GM23338 (cell line): Measurements from ENCODE around the gene SPRY4. TPM values are rescaled to one million over a fixed set of nuclear protein-coding genes. Genes with fewer than 3 reads are reported as not detected.
A peak's percentile ranks its signal among the peaks of the same experiment; 100 is the strongest.

Experiments
- ATAC-seq: fragments of 200-7000 bp; cut with Tn5 transposase; 3 replicates; pipeline ENCODE4 v1.9.1; 2020
- DNase-seq: peaks from one replicate; pipeline ENCODE4 v3.0.0-alpha.2; 2015; ENCODE audit warnings: low spot score
- H2AFZ ChIP-seq: fragments of 200-600 bp; sonication (generic); 2 replicates; pipeline ENCODE4 v1.8.0; 2016; ENCODE audit warnings: antibody characterized with exemption, mild to moderate bottlenecking, moderate library complexity
- H3F3A ChIP-seq: fragments of 200-600 bp; sonication (generic); replicated peaks from 2 replicates; pipeline ENCODE4 v1.8.0; 2017; ENCODE audit warnings: antibody characterized with exemption, mixed run types, low read depth
- H3K27ac ChIP-seq: fragments of 200-600 bp; sonication (generic); 2 replicates; pipeline ENCODE4 v1.6.1; 2016; ENCODE audit warnings: low read depth
- H3K27me3 ChIP-seq: fragments of 200-600 bp; sonication (generic); 2 replicates; pipeline ENCODE4 v1.8.0; 2016; ENCODE audit warnings: mild to moderate bottlenecking, mixed run types, moderate library complexity; ENCODE audit not compliant: insufficient read depth
- H3K36me3 ChIP-seq: fragments of 200-600 bp; sonication (generic); 2 replicates; pipeline ENCODE4 v1.8.0; 2016; ENCODE audit warnings: mild to moderate bottlenecking; ENCODE audit not compliant: insufficient read depth
- H3K4me1 ChIP-seq: fragments of 200-600 bp; sonication (generic); 2 replicates; pipeline ENCODE4 v1.8.0; 2016; ENCODE audit warnings: mild to moderate bottlenecking, moderate library complexity; ENCODE audit not compliant: insufficient read depth
- H3K4me2 ChIP-seq: fragments of 200-600 bp; sonication (generic); 2 replicates; pipeline ENCODE4 v1.7.1; 2017; ENCODE audit warnings: mixed run types
- H3K4me3 ChIP-seq: fragments of 200-600 bp; sonication (generic); 2 replicates; pipeline ENCODE4 v1.6.1; 2016; ENCODE audit warnings: mixed run types
- H3K79me2 ChIP-seq: fragments of 200-600 bp; sonication (generic); replicated peaks from 2 replicates; pipeline ENCODE4 v1.8.0; 2017; ENCODE audit warnings: mild to moderate bottlenecking; ENCODE audit not compliant: insufficient read depth
- H3K9me2 ChIP-seq: fragments of 200-600 bp; sonication (generic); 2 replicates; pipeline ENCODE4 v1.8.0; 2017; ENCODE audit not compliant: insufficient read depth
- H4K20me1 ChIP-seq: fragments of 200-600 bp; sonication (generic); replicated peaks from 2 replicates; pipeline ENCODE4 v1.8.0; 2017; ENCODE audit warnings: mild to moderate bottlenecking; ENCODE audit not compliant: insufficient read depth
- H3K27ac Mint-ChIP-seq: 2 replicates; pipeline ENCODE4 v1.8.0; 2020; ENCODE audit warnings: inconsistent platforms, mild to moderate bottlenecking, moderate library complexity, mixed read lengths
- H3K27me3 Mint-ChIP-seq: 3 replicates; pipeline ENCODE4 v1.8.0; 2022; ENCODE audit warnings: low read depth, mild to moderate bottlenecking, moderate library complexity, mixed read lengths, inconsistent platforms; ENCODE audit not compliant: insufficient read depth, poor library complexity
- H3K36me3 Mint-ChIP-seq: 3 replicates; pipeline ENCODE4 v1.8.0; 2021; ENCODE audit warnings: low read depth, mild to moderate bottlenecking, inconsistent platforms, moderate library complexity, mixed read lengths
- H3K4me1 Mint-ChIP-seq: 3 replicates; pipeline ENCODE4 v1.8.0; 2020; ENCODE audit warnings: mild to moderate bottlenecking, inconsistent platforms, mixed read lengths
- H3K4me3 Mint-ChIP-seq: 3 replicates; pipeline ENCODE4 v1.8.0; 2021; ENCODE audit warnings: moderate library complexity, mild to moderate bottlenecking, inconsistent platforms, mixed read lengths
- H3K9me3 Mint-ChIP-seq: 3 replicates; pipeline ENCODE4 v1.8.0; 2020; ENCODE audit warnings: moderate library complexity, mild to moderate bottlenecking, inconsistent platforms, mixed read lengths
- CREB1 ChIP-seq: fragments of 250-450 bp; sonication (Bioruptor Pico); IDR thresholded peaks from 2 replicates; pipeline ENCODE4 v1.5.0; 2020; ENCODE audit warnings: low read depth, mild to moderate bottlenecking, moderate library complexity
- EZH2 ChIP-seq: fragments of 200-600 bp; sonication (generic); IDR thresholded peaks from one replicate; pipeline ENCODE4 v1.8.0; 2017; ENCODE audit warnings: antibody characterized with exemption, mild to moderate bottlenecking, low read depth; ENCODE audit not compliant: unreplicated experiment
- EZH2phosphoT487 ChIP-seq: fragments of 200-600 bp; sonication (generic); IDR thresholded peaks from one replicate; pipeline ENCODE4 v1.8.1; 2018; ENCODE audit warnings: antibody characterized with exemption; ENCODE audit not compliant: unreplicated experiment
- JUNB ChIP-seq: IDR thresholded peaks from one replicate; pipeline ENCODE4 v1.6.1; 2016; ENCODE audit warnings: antibody characterized with exemption; ENCODE audit not compliant: unreplicated experiment
- NANOG ChIP-seq: IDR thresholded peaks from 2 replicates; pipeline ENCODE4 v1.6.1; 2016; ENCODE audit warnings: antibody characterized with exemption, borderline replicate concordance
- POLR2AphosphoS5 ChIP-seq: IDR thresholded peaks from 2 replicates; pipeline ENCODE4 v1.6.1; 2016; ENCODE audit warnings: antibody characterized with exemption, low read depth
- STAT1 ChIP-seq: IDR thresholded peaks from one replicate; pipeline ENCODE4 v1.6.1; 2016; ENCODE audit warnings: antibody characterized with exemption; ENCODE audit not compliant: unreplicated experiment
- ZNF114 ChIP-seq: fragments of 250-450 bp; sonication (Bioruptor Pico); IDR thresholded peaks from 2 replicates; pipeline ENCODE4 v1.5.0; 2020; ENCODE audit warnings: mild to moderate bottlenecking, moderate library complexity
- ZNF331 ChIP-seq: fragments of 250-450 bp; sonication (Bioruptor Pico); IDR thresholded peaks from 2 replicates; pipeline ENCODE4 v1.5.0; 2020; ENCODE audit warnings: low read depth, mild to moderate bottlenecking, moderate library complexity
- ZNF462 ChIP-seq: fragments of 250-450 bp; sonication (Bioruptor Pico); IDR thresholded peaks from 2 replicates; pipeline ENCODE4 v1.5.0; 2020; ENCODE audit warnings: mild to moderate bottlenecking, moderate library complexity
- polyA plus RNA-seq: library from polyadenylated mRNA; unstranded; fragments of >200 nt; fragmentation: Nextera tagmentation; extraction: Ambion mirVana; gene quantifications from 2 replicates; pipeline ENCODE4 v1.2.1, GENCODE V29; 2016
- total RNA-seq: library from RNA; depleted of rRNA; stranded (reverse); fragments of >200 nt; shearing (Covaris generic); gene quantifications from 2 replicates; pipeline ENCODE4 v1.2.3, GENCODE V29; 2014
- TF ChIP-seq, protein P1 (sequence below): IDR thresholded peaks from 2 replicates; pipeline ENCODE4 v1.6.1; 2016; ENCODE audit warnings: antibody characterized with exemption
- TF ChIP-seq, protein P2 (sequence below): IDR thresholded peaks from one replicate; pipeline ENCODE4 v1.6.1; 2018; ENCODE audit warnings: antibody characterized with exemption; ENCODE audit not compliant: unreplicated experiment
- TF ChIP-seq, protein P3 (sequence below), 2 experiments: fragments of 200-600 bp in 1 of 2; sonication (generic) in 1 of 2; conservative IDR thresholded peaks; 2 replicates each; pipeline versions ENCODE4 v1.5.1 to v1.6.1; 2016 to 2017; ENCODE audit warnings: antibody characterized with exemption in 2 of 2, low read depth in 2 of 2, mild to moderate bottlenecking in 2 of 2, moderate library complexity in 1 of 2

SPRY4 gene
- total and polyA plus RNA-seq, 2 experiments from 2014 or later = 70.6 to 240 TPM

- 0 out of 3 replicates have a peak, but pooled peaks cover 6% of the 10 kb centered on the region for H3K9me3 Mint-ChIP-seq
- H3K27me3 Mint-ChIP-seq = peaks cover 17% of the 10 kb centered on the region
- Histone ChIP-seq H3K4me1 (peaks cover 77% of the 10 kb centered on the region), H3K4me2 (peak overlapping the region; percentile 64), H3K27me3 (no peaks in the 10 kb centered on the region), H3K9me2 (no peaks in the 10 kb centered on the region), H3K27ac (peak overlapping the region; percentile 79), H2AFZ (no peak overlapping the region), H3K4me3 (no peak overlapping the region), H3K36me3 (no peaks in the 10 kb centered on the region), H4K20me1 (no peaks in the 10 kb centered on the region), H3F3A (peaks cover 39% of the 10 kb centered on the region), H3K79me2 (peaks cover 8% of the 10 kb centered on the region; the same call in 1 of the 2 replicates)
- TF ChIP-seq JUNB (no peak), POLR2AphosphoS5 (no peak), EZH2phosphoT487 (no peak), EZH2 (no peak), NANOG (no peak; the same call in 1 of the 2 replicates), CREB1 (no peak), STAT1 (no peak), ZNF462 (CRISPR knock-in tag) (no peak), ZNF114 (CRISPR knock-in tag) (no peak), ZNF331 (CRISPR knock-in tag) (no peak)
- TF ChIP-seq, protein P1, sequence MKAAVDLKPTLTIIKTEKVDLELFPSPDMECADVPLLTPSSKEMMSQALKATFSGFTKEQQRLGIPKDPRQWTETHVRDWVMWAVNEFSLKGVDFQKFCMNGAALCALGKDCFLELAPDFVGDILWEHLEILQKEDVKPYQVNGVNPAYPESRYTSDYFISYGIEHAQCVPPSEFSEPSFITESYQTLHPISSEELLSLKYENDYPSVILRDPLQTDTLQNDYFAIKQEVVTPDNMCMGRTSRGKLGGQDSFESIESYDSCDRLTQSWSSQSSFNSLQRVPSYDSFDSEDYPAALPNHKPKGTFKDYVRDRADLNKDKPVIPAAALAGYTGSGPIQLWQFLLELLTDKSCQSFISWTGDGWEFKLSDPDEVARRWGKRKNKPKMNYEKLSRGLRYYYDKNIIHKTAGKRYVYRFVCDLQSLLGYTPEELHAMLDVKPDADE = no peak
- TF ChIP-seq, protein P2, sequence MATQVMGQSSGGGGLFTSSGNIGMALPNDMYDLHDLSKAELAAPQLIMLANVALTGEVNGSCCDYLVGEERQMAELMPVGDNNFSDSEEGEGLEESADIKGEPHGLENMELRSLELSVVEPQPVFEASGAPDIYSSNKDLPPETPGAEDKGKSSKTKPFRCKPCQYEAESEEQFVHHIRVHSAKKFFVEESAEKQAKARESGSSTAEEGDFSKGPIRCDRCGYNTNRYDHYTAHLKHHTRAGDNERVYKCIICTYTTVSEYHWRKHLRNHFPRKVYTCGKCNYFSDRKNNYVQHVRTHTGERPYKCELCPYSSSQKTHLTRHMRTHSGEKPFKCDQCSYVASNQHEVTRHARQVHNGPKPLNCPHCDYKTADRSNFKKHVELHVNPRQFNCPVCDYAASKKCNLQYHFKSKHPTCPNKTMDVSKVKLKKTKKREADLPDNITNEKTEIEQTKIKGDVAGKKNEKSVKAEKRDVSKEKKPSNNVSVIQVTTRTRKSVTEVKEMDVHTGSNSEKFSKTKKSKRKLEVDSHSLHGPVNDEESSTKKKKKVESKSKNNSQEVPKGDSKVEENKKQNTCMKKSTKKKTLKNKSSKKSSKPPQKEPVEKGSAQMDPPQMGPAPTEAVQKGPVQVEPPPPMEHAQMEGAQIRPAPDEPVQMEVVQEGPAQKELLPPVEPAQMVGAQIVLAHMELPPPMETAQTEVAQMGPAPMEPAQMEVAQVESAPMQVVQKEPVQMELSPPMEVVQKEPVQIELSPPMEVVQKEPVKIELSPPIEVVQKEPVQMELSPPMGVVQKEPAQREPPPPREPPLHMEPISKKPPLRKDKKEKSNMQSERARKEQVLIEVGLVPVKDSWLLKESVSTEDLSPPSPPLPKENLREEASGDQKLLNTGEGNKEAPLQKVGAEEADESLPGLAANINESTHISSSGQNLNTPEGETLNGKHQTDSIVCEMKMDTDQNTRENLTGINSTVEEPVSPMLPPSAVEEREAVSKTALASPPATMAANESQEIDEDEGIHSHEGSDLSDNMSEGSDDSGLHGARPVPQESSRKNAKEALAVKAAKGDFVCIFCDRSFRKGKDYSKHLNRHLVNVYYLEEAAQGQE = no peak
- TF ChIP-seq, protein P3, sequence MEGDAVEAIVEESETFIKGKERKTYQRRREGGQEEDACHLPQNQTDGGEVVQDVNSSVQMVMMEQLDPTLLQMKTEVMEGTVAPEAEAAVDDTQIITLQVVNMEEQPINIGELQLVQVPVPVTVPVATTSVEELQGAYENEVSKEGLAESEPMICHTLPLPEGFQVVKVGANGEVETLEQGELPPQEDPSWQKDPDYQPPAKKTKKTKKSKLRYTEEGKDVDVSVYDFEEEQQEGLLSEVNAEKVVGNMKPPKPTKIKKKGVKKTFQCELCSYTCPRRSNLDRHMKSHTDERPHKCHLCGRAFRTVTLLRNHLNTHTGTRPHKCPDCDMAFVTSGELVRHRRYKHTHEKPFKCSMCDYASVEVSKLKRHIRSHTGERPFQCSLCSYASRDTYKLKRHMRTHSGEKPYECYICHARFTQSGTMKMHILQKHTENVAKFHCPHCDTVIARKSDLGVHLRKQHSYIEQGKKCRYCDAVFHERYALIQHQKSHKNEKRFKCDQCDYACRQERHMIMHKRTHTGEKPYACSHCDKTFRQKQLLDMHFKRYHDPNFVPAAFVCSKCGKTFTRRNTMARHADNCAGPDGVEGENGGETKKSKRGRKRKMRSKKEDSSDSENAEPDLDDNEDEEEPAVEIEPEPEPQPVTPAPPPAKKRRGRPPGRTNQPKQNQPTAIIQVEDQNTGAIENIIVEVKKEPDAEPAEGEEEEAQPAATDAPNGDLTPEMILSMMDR (conservative IDR thresholded peaks at IDR 0.05; ENCODE audit: low read depth in 2 of 2) = no peak
- peaks cover 66% of the 10 kb centered on the region for H3K4me1 Mint-ChIP-seq
- no peak overlapping the region; the same call in 2 of the 3 replicates for H3K4me3 Mint-ChIP-seq
- DNase-seq (no peak), ATAC-seq (no peak)
- peaks cover 11% of the 10 kb centered on the region; the same call in 2 of the 3 replicates for H3K36me3 Mint-ChIP-seq
- H3K27ac Mint-ChIP-seq = peak overlapping the region; percentile 91; the same call in 1 of the 2 replicates
Measured at GRCh38 chr5:142360051-142360498, 35.3 kb upstream of the SPRY4 start.
